Effector CD4-positive, alpha-beta T cell (primary cell): ENCODE data around the gene PRKRIP1.
"Not testable (repeated sequence)": the region's sequence is repeated elsewhere in the genome, so short reads cannot be mapped to it uniquely, and the experiment has no call there.

Experiments used
- DNase-seq: peaks from one replicate; pipeline ENCODE4 v3.0.0-alpha.2; 2020

PRKRIP1 gene

GRCh38 chr7:102432442-102433218, 36.5 kb downstream of the PRKRIP1 start:
- DNase-seq, result no peak

DNA sequence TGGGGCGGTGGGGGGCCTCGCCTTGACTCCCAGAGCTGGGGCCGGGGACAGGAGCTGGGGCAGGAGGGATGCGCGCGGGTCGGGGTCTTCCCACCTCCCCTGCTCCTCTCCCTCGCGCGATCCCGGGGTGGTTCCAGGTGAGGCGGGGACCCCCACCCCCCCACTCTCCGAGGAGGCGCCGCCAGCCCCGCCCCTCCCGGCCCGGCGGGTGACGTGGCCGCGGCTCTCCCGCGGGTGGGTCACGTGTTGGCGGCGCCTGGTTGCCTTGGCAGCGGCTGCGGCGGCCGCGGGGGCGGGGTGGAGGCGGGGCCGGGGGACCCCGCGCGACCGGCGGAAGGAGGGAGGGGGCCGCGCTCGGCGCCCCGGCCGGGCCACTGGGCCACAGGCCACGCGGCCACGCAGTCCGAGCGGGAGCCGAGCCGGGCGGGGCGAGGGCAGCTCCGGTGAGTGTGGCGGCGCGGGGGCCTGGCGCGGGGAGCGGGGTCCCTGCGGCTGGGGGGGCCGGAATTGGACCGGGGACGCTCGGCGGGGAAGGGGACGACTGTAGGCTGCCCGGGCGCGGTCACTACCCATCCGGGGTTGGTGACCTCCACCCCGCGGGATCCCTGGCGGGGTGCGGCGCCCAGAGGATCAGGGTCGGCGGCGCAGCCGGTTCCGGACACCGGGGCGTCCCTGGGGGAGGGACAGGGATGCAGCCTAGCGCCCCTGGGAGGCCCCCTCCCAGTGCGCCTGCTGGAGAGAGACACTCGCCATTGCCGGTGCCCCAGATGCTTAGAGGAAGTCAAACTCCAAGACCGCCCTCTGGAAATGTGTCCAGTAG, 37.3 kb downstream of the PRKRIP1 start, which contains the start of gene ORAI2:
TSS of gene ORAI2 (plus strand) at position 357 of the 820 bp plus-strand sequence. CDS start 5,382 bp downstream, outside the sequence.
- DNase-seq, result peak; percentile 88

DNA sequence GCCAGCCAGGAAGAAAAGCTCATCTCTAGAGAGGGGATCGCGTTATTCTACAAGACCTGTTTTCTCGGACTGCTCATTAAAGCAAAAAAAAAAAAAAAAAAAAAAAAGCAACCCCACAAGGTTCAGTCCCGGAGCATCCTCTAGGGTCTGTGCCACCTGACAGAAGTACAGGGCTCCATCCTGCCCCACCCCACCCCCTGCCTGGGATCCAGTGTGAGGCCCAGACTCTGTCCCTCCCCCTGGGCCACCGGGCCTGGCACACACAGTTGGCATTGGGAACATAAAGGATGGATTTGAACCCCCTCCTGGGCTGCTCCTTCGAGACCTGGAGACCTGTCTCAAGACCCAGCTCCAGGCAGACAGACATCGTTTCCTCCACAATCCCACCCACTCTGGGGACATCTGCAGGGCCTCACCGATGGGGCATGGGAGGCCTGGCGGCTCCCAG, 37.9 kb downstream of the PRKRIP1 start:
- DNase-seq, result peak; percentile 7

DNA sequence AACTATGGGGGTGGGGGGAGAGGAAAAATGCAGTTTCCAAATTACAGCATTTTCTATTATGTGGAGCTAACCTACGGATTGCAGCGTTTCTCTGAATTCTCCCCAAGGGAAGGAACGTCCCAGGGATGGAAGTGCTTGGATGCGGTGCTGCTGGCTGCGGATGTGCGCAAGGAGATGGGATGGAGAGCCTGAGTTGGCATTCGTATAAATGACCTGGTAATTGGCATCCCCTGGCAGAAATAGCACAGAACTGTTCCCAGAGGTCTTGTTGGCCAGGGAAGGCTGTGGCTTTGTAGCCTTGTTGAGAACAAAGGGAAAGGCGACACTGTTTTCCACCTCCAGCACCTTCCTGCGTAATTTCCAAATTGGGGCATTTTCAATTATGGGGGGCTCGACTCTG, 40.0 kb downstream of the PRKRIP1 start:
- no peak for DNase-seq

DNA sequence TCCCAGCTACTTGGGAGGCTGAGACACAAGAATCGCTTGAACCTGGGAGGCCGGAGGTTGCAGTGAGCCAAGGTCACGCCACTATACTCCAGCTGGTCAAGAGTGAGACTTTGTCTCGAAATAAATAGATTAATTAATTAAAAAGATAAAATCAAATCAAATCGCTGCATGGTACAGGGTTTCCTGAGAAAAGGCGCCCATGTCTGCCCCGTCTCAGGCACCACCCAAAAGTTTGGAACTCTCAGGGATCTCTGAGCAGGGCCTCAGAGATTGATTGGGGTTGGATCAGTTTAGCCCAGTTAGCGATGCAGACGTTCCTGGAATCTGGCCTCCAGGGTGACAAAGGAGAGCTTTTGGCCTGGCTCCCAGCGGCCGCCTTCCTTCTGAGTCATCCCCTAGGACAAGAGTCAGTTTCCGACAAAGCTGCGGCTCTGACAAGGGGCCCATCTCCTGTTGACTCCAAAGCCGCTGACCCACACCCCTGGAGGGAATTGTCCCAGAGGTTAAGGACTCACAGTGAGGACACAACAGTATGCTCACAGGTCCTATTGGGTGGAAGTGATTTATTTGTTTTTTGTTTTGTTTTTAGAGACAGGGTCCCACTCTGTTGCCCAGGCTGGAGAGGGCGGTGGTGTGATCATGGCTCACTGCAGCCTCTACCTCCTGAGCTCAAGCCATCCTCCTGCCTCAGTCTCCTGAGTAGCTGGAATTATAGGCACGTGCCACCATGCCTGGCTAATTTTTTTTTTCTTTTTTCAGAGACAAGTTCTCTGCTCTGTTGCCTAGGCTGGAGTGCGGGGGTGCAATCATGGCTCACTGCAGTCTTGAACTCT, 44.0 kb downstream of the PRKRIP1 start:
- DNase-seq, result no peak

- no peak for DNase-seq
These were observed 49.0 kb downstream of the PRKRIP1 start for GRCh38 chr7:102444961-102445673.

DNA sequence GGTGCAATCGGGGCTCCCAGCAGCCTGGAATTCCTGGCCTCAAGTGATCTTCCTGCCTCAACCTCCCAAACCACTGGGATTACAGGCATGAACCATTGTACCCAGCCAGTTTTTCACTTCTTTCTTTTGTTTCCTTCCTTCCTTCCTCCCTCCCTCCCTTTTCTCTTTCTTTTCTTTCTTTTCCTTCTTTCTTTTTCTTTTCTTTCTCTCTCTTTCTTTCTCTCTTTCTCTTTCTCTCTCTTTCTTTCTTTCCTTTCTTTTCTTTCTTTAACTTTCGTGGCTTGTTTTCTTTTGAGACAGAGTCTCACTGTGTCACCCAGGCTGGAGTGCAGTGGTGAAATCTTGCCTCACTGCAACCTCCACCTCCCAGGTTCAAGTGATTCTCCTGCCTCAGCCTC, 49.5 kb downstream of the PRKRIP1 start:
- DNase-seq, result no peak

DNA sequence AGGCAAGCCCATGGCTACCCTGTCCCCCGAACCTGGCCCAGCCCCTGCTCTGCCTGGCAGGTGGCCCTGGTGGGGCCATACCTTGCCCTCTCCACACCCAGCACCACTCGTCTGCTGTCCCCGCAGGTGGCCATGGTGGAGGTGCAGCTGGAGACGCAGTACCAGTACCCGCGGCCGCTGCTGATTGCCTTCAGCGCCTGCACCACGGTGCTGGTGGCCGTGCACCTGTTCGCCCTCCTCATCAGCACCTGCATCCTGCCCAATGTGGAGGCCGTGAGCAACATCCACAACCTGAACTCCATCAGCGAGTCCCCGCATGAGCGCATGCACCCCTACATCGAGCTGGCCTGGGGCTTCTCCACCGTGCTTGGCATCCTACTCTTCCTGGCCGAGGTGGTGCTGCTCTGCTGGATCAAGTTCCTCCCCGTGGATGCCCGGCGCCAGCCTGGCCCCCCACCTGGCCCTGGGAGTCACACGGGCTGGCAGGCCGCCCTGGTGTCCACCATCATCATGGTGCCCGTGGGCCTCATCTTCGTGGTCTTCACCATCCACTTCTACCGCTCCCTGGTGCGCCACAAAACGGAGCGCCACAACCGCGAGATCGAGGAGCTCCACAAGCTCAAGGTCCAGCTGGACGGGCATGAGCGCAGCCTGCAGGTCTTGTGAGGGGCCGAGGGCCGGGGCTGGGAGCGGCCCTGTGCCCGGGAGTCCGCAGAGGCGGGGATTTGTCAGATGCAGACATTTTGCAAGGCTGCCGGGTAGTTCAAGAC, 50.4 kb downstream of the PRKRIP1 start:
- DNase-seq, result no peak

GRCh38 chr7:102447311-102447710, 51.1 kb downstream of the PRKRIP1 start:
- DNase-seq, result no peak

DNA sequence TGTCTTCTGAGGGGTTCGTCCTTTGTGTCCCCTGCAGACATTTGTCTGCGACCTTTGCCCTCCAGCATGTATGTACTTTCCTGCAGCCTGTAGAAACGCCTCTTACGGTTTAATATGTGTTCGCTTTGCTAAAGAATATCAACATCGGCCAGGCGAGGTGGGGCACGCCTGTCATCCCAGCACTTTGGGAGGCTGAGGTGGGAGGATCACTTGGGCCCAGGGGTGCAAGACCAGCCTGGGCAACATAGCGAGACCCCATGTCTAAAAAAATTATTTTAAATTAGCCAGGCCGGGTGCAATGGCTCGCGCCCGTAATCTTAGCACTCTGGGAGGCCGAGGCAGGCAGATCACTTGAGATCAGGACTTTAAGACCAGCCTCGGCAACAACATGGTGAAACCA, 53.0 kb downstream of the PRKRIP1 start:
- DNase-seq, result no peak

- peak; percentile 46 for DNase-seq
These were observed 54.1 kb downstream of the PRKRIP1 start for GRCh38 chr7:102450242-102450641.

DNA sequence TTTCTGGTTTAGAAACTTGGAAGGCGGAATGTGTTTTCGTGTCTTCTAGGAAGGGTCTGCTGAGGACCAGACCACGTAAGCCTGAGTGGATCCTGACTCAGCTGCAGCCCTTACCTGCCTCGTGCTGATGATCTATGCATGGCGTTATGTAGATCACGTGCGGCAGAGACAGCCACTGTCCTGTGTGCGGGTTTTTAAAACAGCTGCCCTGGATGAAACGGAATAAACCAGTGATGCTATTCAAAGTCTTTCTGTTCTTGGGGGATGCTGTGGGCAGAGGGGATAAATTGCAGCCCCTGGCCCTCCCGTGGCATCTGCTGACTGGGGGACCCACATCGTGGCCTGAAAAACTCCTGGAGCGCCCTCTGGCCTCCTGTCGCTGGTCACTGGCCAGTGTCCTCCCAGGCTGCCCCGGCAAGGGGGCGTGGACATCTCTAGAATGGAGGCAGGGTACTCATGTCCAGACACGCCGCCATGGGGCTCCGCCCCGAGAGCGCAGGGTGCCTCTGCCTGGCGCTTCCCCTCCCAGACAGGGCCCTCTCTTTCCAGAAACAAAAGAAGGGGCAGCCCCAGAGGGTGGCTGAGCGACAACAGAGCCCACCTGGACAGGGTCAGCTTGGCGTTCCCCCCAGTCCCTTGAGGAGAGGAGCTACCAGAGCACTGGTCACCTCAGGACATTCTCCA, 55.4 kb downstream of the PRKRIP1 start:
- DNase-seq, result no peak

DNA sequence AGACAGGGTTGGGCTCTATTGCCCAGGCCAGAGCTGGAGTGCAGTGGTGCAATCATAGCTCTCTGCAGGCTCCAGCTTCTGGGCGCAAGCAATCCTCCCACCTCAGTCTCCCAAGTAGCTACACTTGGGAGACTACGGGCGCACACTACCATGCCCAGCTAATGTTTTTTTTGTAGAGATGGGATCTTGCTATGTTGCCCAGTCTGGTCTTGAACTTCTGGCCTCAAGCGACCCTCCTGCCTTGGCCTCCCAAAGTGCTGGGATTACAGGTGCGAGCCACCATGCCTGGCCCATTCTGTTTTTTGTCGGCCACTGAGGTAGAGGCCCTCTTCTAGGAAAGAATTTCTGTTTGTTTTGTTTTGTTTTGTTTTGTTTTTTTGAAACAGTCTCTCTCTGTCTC, 56.3 kb downstream of the PRKRIP1 start:
- no peak for DNase-seq

DNA sequence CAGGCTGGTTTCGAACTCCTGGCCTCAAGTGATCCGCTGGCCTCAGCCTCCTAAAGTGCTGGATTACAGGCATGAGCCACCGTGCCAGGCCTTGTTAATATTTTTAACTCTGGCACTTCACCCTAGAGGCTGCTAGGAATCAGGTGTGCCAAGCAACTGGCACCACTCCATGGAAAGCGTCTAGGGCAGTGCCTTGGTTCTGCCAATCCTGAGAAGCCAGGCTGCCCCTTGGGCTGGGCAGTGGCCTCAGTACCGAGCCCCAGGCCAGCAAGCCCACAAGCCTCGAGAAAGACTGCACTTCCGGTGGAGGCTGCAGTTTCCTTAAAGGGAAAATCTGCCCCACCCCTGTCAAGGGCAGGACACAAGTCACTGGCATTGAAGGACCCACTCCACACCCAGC, 57.2 kb downstream of the PRKRIP1 start:
- DNase-seq, result no peak

- no peak for DNase-seq
These were observed 58.3 kb downstream of the PRKRIP1 start for GRCh38 chr7:102454468-102454867.

DNA sequence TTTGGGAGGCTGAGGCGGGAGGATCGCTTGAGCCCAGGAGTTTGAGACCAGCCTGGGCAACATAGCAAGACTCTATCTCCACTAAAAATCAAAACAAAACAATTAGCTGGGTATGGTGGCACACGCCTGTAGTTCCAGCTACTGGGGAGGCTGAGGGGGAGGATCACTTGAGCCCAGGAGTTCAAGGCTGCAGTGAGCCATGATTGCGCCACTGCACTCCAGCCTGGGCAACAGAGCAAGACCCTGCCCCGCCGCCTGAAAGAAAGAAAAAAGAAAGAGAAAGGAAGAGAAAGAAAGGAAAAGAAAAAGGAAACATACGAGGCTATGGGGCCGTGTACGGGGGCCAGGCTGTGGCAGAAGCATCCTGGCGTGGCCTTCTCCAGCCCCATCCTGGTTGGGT, 58.8 kb downstream of the PRKRIP1 start:
- not testable (repeated sequence) for DNase-seq

DNA sequence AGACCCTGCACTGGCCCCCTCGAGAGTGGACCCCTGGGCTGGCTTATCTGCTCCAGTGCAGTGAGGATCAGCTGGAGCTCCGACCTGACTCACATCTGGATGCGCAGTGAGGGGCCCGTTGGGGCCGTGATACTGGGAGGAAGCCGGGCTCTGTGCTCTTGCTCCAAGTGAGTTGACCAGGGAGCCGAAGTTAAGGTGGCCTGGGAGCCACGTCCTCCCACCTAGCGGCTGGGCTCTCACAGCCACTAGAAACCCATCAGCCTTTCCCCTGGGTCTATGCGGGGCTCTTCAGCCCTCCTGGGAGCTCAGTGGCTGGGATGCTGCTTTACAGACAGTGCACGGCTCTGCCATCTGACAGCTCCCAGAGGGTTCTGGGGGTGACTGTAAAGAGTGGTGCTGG, 59.4 kb downstream of the PRKRIP1 start:
- no peak for DNase-seq

GRCh38 chr7:102456327-102456726, 60.2 kb downstream of the PRKRIP1 start:
- DNase-seq, result no peak

GRCh38 chr7:102457352-102457924, 61.3 kb downstream of the PRKRIP1 start:
- DNase-seq, result no peak

- no peak for DNase-seq
These were observed 63.2 kb downstream of the PRKRIP1 start for GRCh38 chr7:102459221-102459844.
